ENCODE measurements around the gene FER1L5.
A peak's percentile ranks its signal among the peaks of the same experiment; 100 is the strongest.

FER1L5 gene

DNA sequence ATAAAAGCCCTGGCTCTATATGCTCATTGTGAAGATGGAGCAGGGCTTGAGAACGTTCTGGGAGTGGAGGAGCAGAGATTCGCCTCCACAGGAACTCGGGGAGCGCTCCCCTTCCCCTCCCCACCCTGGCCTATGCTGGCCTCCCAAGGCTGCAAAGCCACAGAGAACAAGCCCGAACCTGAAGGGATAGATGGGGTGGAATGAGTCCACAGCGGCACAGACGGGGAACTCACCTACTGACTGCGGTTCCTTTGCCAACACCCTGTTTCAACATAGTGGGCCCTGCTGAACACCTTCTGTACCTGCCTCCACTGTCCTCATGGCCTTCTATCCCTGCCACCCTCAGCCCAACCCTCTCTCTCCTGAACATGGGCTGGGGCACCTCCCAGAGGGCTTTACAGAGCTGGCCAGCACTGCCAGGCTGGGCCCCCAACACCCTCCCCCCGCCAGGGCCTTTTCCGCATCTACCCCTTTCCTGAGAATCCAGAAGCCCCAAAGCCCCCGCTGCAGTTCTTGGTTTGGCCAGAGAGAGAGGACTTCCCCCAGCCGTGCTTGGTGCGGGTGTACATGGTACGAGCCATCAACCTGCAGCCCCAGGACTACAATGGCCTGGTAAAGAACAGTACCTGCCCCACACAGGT, 55.8 kb downstream of the FER1L5 start:
- no peak for DNase-seq

GRCh38 chr2:96699021-96699420, 56.5 kb downstream of the FER1L5 start:
- no peak for DNase-seq

GRCh38 chr2:96699621-96700020, 57.1 kb downstream of the FER1L5 start:
- no peak for DNase-seq

DNA sequence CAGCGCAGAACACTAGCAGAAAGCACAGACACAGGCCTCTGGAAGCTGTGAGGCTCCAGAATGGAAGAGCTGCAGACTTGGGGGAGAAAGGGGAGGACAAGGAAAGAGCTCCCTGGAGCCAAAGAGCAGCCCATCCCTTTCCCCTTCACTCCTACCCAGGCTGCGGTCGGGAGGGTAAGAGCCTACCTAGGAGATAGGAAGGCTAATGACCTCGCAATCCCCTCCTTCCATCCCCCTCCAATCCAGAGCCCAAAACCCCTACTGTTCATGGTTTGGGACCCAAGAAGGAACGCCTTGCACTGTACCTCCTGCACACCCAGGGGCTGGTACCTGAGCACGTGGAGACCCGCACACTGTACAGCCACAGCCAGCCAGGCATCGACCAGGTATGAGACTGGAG, 57.5 kb downstream of the FER1L5 start:
- no peak for DNase-seq

DNA sequence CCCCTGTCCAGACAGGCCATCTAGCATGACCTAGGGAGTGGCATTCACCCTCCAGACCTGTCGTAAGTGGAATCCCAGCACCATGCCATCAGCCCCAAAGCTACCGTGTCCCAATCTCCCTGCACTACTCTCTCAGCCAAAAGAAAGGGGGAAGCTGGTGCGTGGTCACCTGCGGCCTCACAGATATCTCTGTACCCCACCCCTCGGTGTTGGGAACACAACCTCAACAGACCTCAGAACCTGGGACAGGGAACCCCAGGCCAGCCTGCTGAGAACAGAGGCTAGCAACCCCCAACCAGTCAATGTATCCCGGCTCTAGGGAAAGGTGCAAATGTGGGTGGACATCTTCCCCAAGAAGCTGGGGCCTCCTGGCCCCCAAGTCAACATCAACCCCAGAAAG, 59.1 kb downstream of the FER1L5 start:
- no peak for DNase-seq

GRCh38 chr2:96702098-96702785, 59.7 kb downstream of the FER1L5 start:
- no peak for DNase-seq

GRCh38 chr2:96703021-96703751, 60.6 kb downstream of the FER1L5 start:
- peak in 1 of 14 donors; percentile 2 for DNase-seq

DNA sequence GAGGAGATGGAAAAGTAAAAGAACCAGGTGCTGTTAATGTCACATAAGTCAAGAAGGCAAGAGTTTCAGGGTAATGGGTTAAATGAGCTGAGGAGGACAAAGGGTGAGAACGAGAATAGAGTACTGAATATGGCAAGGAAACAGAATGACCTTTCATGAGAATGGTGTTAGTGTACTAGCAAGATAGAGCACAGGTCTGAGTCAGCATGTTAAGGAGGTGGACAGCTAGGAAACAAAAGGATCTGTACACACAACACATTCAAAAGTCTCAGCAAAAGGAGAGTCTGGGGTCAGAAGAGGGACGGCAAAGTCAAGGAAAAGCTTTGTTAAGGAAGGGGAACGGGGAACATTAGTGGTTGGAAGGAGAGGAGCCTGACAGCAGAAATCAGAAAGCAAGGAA, 68.4 kb downstream of the FER1L5 start:
- no peak for DNase-seq

GRCh38 chr2:96715658-96716057, 73.1 kb downstream of the FER1L5 start:
- no peak for DNase-seq

GRCh38 chr2:96716388-96716787, 73.8 kb downstream of the FER1L5 start:
- no peak for DNase-seq

- no peak for DNase-seq
These were observed 83.6 kb downstream of the FER1L5 start for GRCh38 chr2:96726131-96726530.

DNA sequence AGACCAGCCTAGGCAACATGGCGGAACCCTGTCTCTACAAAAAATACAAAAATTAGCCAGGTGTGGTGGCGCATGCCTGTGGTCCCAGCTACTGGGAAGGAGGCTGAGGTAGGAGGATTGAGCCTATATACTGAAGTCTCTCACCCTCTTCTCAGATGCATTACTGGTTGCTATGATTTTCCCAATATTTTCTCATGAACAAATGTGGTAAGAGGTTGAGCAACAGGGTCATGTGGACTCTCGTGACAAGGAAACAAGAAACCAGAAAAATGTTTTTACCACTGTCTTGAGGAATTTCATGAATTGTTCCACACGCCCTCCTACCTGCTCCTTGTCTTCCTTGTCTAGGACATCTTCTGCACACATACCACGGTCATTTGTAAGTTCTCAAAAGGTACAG, 84.9 kb downstream of the FER1L5 start:
- no peak for DNase-seq

- DNase-seq: no peak
These were observed 87.2 kb downstream of the FER1L5 start for GRCh38 chr2:96729748-96730147.

DNA sequence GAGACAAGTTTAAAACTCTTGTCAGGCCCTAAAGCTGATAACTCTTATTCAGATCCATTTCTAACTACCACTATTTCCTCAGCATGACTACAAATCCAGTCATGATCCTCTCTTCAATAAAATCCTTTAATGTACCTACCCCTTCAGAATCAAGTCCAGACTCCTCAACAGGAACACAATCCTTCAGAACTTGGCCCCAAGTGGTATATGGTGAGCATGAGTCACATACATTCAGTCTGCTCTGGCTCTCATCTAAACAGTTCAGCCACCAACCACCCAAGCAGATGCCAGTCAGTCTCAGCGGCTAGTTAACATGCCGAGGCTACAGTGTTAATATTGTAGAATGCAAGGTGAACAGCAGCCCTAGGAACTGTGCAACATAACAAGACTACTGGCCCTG, 87.6 kb downstream of the FER1L5 start:
- DNase-seq: no peak

DNA sequence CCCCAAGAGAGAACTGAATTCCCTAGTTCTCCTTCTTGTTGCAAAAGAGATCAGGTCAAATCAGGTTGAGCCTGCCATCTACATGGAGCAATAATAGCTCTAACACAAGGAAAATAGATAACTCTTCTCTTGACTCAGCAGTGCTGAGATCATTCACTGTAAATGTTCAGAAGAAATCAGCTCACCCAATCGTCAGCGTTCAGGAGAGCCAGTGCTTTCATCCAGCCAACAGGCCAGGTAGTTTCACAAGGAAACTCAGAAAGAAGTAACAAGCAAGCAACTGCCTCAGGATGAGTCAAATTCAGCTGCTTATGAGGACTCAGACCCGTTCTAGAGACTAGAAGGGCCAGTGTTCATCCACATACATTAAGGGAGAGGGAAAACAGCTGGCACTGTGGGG, 91.4 kb downstream of the FER1L5 start:
- DNase-seq: no peak

DNA sequence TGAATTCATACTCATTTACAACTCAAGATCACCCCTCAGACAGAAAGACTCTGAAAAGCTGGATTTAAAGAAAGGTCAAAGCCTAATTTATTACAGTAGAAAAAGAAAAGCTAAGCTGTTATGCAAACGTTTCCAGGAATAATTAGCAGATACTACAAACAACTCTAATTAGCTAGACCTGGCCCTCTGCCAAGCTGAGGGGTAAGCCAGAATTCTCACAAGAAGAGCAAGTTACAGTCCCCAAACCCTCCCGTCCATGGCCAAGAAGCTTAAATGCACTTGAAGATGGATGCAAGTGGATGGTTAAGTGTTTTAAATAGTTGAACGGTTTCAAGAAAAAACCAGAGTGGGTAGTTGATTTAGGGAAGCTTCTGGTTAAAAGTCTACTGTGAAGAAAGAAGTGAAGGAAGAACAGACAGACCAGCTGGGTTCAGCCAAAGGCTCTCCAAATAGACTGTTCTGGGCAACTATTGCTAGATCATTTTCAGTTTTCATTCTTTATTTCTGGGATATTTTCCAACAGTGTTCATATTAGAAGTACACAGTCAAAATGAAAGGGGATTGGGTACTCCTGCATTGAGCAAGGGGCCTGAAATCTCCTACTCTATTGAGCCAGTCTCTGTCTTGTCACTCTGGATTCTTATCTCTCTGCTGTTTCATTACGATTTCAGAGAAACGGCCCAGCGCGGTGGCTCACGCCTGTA, 92.5 kb downstream of the FER1L5 start:
- DNase-seq: peak in 2 of 14 donors; percentile 3 to 32

GRCh38 chr2:96737251-96737650, 94.7 kb downstream of the FER1L5 start:
- no peak for DNase-seq

DNA sequence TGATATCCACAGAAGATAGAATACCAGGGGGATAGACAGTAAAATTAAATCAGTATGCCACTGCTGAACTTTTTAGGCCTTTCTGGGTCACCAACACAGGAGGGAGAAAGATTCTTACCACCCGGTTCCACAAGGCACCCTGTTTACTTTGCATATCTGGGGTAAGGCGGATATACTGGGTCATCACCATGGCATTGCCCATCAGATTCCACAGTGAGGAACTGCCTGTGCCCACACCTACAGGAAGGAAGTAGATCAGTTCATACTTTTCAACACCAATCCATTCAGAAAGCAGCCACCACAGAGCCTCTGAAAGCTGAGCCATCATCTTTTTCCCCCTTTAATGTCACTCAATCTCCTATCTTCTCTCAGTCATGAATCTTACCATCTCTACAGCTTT, 95.3 kb downstream of the FER1L5 start:
- DNase-seq: no peak

- DNase-seq: no peak
These were observed 96.6 kb downstream of the FER1L5 start for GRCh38 chr2:96739076-96739632.

DNA sequence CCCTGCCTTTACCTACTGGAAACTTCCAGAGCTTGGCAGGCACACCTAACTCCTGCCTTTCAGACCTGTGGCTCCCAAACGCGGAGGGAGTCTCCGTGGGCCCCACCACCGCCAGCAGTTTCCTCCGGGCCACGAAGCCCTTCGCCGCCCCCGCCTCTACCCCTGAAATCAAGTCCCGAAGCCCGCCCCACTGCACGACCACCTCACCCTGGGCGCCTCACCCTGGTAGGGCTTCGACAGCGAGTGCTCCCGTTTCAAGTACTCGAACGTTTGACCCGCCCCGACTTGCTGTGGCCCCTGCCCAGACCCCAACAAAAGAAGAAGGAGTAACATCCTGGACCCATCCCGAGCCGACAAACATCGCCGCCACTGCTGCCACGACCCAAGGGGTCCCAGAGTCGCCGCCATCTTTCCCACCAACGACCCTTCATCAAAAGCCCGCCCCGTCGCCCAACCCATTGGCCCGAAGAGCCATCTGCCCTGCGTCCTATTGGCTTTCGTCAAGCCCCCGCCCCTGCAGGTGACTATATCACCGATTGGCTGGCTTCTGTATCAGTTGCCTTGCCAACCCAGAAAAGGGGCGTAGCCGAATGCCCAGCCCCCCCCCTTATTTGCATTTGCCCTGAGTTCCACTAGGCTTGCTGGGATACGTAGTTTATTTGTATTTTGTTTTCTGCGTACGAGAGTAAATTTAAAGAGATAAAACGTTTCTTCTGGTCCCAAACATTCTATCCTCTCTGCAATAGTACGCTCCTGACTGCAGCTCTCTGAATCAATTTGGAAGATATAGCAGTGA, 97.3 kb downstream of the FER1L5 start, which contains the start of gene LMAN2L:
Gene LMAN2L, minus strand, starts transcription at position 432 of the 796 bp plus-strand sequence. Its CDS starts 24 bp downstream, at position 408.
- DNase-seq: peak; percentile 62 to 99 (median 94)

DNA sequence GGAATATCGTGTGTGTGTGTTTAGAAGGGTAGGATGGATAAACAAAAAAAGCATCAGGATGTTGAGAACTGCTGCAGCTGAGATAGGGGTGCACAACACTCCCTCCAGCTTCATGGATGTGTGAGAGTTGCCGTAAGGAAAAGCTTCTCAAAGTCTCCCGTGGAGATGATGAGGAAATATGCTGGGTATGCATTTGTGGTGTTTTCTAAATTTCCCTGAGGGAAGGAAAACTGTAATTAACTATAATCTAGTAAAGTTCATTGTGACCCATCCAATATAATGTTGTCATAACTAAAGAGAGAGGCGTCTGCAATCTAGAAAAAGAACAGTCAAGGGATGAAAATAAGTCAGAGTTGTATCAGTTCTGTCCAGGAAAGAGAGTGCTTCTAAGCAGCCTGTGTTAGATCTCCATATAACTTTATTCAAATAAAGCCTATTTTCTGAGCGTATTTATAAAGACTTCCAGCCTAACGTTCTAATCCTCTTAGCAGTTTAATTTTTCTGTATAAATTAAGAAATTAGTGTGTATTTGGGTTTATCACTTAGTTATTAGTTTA, 104.6 kb downstream of the FER1L5 start:
- DNase-seq: no peak
